H1 (cell line): ENCODE measurements around the gene NCBP1. TPM values are rescaled to one million over a fixed set of nuclear protein-coding genes. Genes with fewer than 3 reads are reported as not detected.

ENCODE experiments used
- CTCF ChIA-PET: fragments of 300-600 bp; sonication (Branson Sonifier 250); formaldehyde crosslinking; loops from one replicate; lab custom pipeline; 2021; ENCODE audit not compliant: partially characterized antibody; lab: Charles Lee
- POLR2A ChIA-PET: fragments of 300-600 bp; sonication (Branson Sonifier 250); formaldehyde crosslinking; loops from one replicate; lab custom pipeline; 2021; ENCODE audit warnings: inconsistent platforms; ENCODE audit not compliant: partially characterized antibody; lab: Charles Lee
- DNase-seq, 2 experiments: peaks; one replicate each; pipeline versions ENCODE4 v3.0.0 to v3.0.0-alpha.2; 2010 to 2022; ENCODE audit warnings: low spot score in 2 of 2, low read depth in 1 of 2, mixed read lengths in 1 of 2
- FAIRE-seq: peaks from 2 replicates; lab custom pipeline; 2011; peaks lifted over from hg19 to GRCh38; lab: Jason Lieb, UNC
- H2AFZ ChIP-seq: 2 replicates; pipeline ENCODE4 v1.8.1; 2012; ENCODE audit warnings: low read length, inconsistent platforms
- H2AK5ac ChIP-seq: 2 replicates; pipeline ENCODE4 v1.6.1; 2013; ENCODE audit warnings: low read depth, low read length
- H2BK120ac ChIP-seq: replicated peaks from 2 replicates; pipeline ENCODE3; 2013; ENCODE audit warnings: low read depth, low read length, inconsistent platforms
- H2BK12ac ChIP-seq: 2 replicates; pipeline ENCODE4 v1.6.1; 2013; ENCODE audit warnings: low read depth, low read length
- H2BK15ac ChIP-seq: 2 replicates; pipeline ENCODE4 v1.6.1; 2013; ENCODE audit warnings: low read length
- H2BK20ac ChIP-seq: 2 replicates; pipeline ENCODE4 v1.6.1; 2013; ENCODE audit warnings: low read length
- H2BK5ac ChIP-seq: 2 replicates; pipeline ENCODE4 v1.6.1; 2013; ENCODE audit warnings: low read depth, low read length
- H3K14ac ChIP-seq: 2 replicates; pipeline ENCODE4 v1.6.1; 2013; ENCODE audit warnings: inconsistent platforms; ENCODE audit not compliant: insufficient read length
- H3K18ac ChIP-seq: 2 replicates; pipeline ENCODE4 v1.6.1; 2013; ENCODE audit warnings: low read length; ENCODE audit errors: extremely low read depth
- H3K23ac ChIP-seq: 2 replicates; pipeline ENCODE4 v1.6.1; 2013; ENCODE audit warnings: inconsistent platforms; ENCODE audit not compliant: insufficient read length
- H3K23me2 ChIP-seq: 2 replicates; pipeline ENCODE4 v1.6.1; 2013; ENCODE audit warnings: low read depth, low read length
- H3K27ac ChIP-seq: 2 replicates; pipeline ENCODE4 v1.6.1; 2011; ENCODE audit warnings: low read depth, low read length, inconsistent platforms
- H3K27me3 ChIP-seq, 4 experiments: replicated peaks in 1 of 4; 1 replicate in 1 of 4; 2 replicates in 3 of 4; pipeline versions ENCODE4 v1.6.1 to v1.8.1; 2011 to 2013; ENCODE audit warnings: low read length in 3 of 4, mild to moderate bottlenecking in 3 of 4, inconsistent platforms in 2 of 4, mixed read lengths in 2 of 4, moderate library complexity in 1 of 4; ENCODE audit not compliant: control insufficient read depth in 3 of 4, insufficient read depth in 3 of 4; ENCODE audit errors: extremely low read depth in 1 of 4
- H3K36me3 ChIP-seq, 4 experiments: 2 replicates each; pipeline versions ENCODE4 v1.6.1 to v1.8.1; 2011 to 2013; ENCODE audit warnings: mild to moderate bottlenecking in 4 of 4, low read length in 3 of 4, moderate library complexity in 2 of 4, control low read depth in 1 of 4, inconsistent platforms in 1 of 4; ENCODE audit not compliant: insufficient read depth in 4 of 4, control insufficient read depth in 2 of 4
- H3K4ac ChIP-seq: replicated peaks from 2 replicates; pipeline ENCODE3; 2013; ENCODE audit warnings: low read length, low read depth, mixed read lengths, inconsistent platforms; ENCODE audit not compliant: insufficient read length
- H3K4me1 ChIP-seq, 4 experiments: replicated peaks in 1 of 4; 1 replicate in 1 of 4; 2 replicates in 3 of 4; pipeline versions ENCODE4 v1.6.1 to v1.8.1; 2011 to 2013; ENCODE audit warnings: low read length in 3 of 4, inconsistent platforms in 2 of 4, mixed read lengths in 1 of 4; ENCODE audit not compliant: insufficient read depth in 4 of 4, control insufficient read depth in 3 of 4
- H3K4me2 ChIP-seq, 2 experiments: 2 replicates each; pipeline versions ENCODE4 v1.6.1 to v1.8.1; 2011 to 2013; ENCODE audit warnings: low read depth in 2 of 2, low read length in 2 of 2, control low read depth in 1 of 2, inconsistent platforms in 1 of 2, mild to moderate bottlenecking in 1 of 2; ENCODE audit not compliant: insufficient read depth in 1 of 2
- H3K4me3 ChIP-seq, 4 experiments: fragments of 200-600, 300-600 bp in 1 of 4; sonication (generic), shearing (Covaris generic), sonication (Bioruptor Twin) in 1 of 4; 2 replicates each; pipeline versions ENCODE4 v1.5.1 to v1.8.1; 2011 to 2016; ENCODE audit warnings: low read length in 4 of 4, low read depth in 3 of 4, control low read depth in 2 of 4, inconsistent platforms in 2 of 4, mild to moderate bottlenecking in 2 of 4, mixed read lengths in 1 of 4, moderate library complexity in 1 of 4; ENCODE audit not compliant: insufficient read depth in 2 of 4; ENCODE audit errors: extremely low read depth in 1 of 4
- H3K56ac ChIP-seq: replicated peaks from 2 replicates; pipeline ENCODE3; 2013; ENCODE audit warnings: low read depth, mild to moderate bottlenecking, mixed read lengths, low read length, inconsistent platforms; ENCODE audit not compliant: insufficient read length
- H3K79me1 ChIP-seq: 2 replicates; pipeline ENCODE4 v1.6.1; 2013; ENCODE audit warnings: low read depth, low read length, control low read depth
- H3K79me2 ChIP-seq, 2 experiments: 2 replicates each; pipeline versions ENCODE4 v1.6.1 to v1.8.1; 2012 to 2013; ENCODE audit warnings: low read length in 2 of 2, mild to moderate bottlenecking in 2 of 2, inconsistent platforms in 1 of 2; ENCODE audit not compliant: insufficient read depth in 2 of 2, control insufficient read depth in 1 of 2
- H3K9ac ChIP-seq, 4 experiments: replicated peaks in 1 of 4; 1 replicate in 1 of 4; 2 replicates in 3 of 4; pipeline versions ENCODE4 v1.6.1 to v1.8.1; 2011 to 2013; ENCODE audit warnings: low read depth in 3 of 4, low read length in 3 of 4, control low read depth in 2 of 4, mild to moderate bottlenecking in 2 of 4, moderate library complexity in 2 of 4, inconsistent platforms in 1 of 4; ENCODE audit errors: extremely low read depth in 1 of 4
- H3K9me3 ChIP-seq, 2 experiments: 2 replicates each; pipeline versions ENCODE4 v1.6.1 to v1.8.1; 2012 to 2013; ENCODE audit warnings: mild to moderate bottlenecking in 2 of 2, moderate library complexity in 2 of 2, control low read depth in 1 of 2, inconsistent platforms in 1 of 2, low read depth in 1 of 2, low read length in 1 of 2, mixed read lengths in 1 of 2; ENCODE audit not compliant: insufficient read depth in 2 of 2
- H4K20me1 ChIP-seq, 2 experiments: replicated peaks in 1 of 2; 2 replicates each; pipeline versions ENCODE3 to v1.8.1; 2011 to 2013; ENCODE audit warnings: inconsistent platforms in 2 of 2, low read length in 2 of 2, mild to moderate bottlenecking in 1 of 2; ENCODE audit not compliant: insufficient read depth in 2 of 2, control insufficient read depth in 1 of 2
- H4K5ac ChIP-seq: 2 replicates; pipeline ENCODE4 v1.6.1; 2013; ENCODE audit warnings: low read length, low read depth, mixed read lengths, inconsistent platforms; ENCODE audit not compliant: insufficient read length
- H4K8ac ChIP-seq: 2 replicates; pipeline ENCODE4 v1.8.0; 2013; ENCODE audit warnings: mild to moderate bottlenecking, moderate library complexity, low read length, inconsistent platforms; ENCODE audit not compliant: insufficient read depth; ENCODE audit errors: extremely low read depth
- H4K91ac ChIP-seq: replicated peaks from 2 replicates; pipeline ENCODE3; 2013; ENCODE audit warnings: low read length, mixed read lengths, inconsistent platforms; ENCODE audit not compliant: insufficient read length
- ASH2L ChIP-seq: fragments of 200-600, 300-600 bp; sonication (generic); IDR thresholded peaks from one replicate; pipeline ENCODE4 v1.7.1; 2017; ENCODE audit warnings: low read length
- CBX5 ChIP-seq: fragments of 300-800, 300-1000 bp; sonication (generic); IDR thresholded peaks from 2 replicates; pipeline ENCODE4 v1.7.1; 2016; ENCODE audit warnings: antibody characterized with exemption, low read length, low read depth
- CHD2 ChIP-seq: IDR thresholded peaks from 2 replicates; pipeline ENCODE4 v1.6.1; 2012; ENCODE audit warnings: low read length, improper control_type of control experiment
- CTBP2 ChIP-seq: IDR thresholded peaks from 2 replicates; pipeline ENCODE4 v1.7.0; 2011; ENCODE audit warnings: borderline replicate concordance, mild to moderate bottlenecking, moderate library complexity, mixed read lengths, low read length; ENCODE audit not compliant: insufficient read depth, insufficient read length
- GABPA ChIP-seq: IDR thresholded peaks from 2 replicates; pipeline ENCODE4 v1.6.1; 2011; ENCODE audit warnings: mild to moderate bottlenecking, low read length, moderate library complexity, borderline replicate concordance; ENCODE audit not compliant: insufficient read depth
- GTF2F1 ChIP-seq: IDR thresholded peaks from 2 replicates; pipeline ENCODE4 v1.6.1; 2012; ENCODE audit warnings: low read depth, low read length, improper control_type of control experiment, borderline replicate concordance
- RXRA ChIP-seq: IDR thresholded peaks from 2 replicates; pipeline ENCODE4 v1.6.1; 2011; ENCODE audit warnings: low read depth, mild to moderate bottlenecking, low read length, moderate library complexity; ENCODE audit not compliant: insufficient read depth
- SUZ12 ChIP-seq: fragments of 200-600 bp; sonication (generic); IDR thresholded peaks from 2 replicates; pipeline ENCODE4 v1.6.1; 2012; ENCODE audit warnings: mild to moderate bottlenecking, inconsistent platforms, low read length, moderate library complexity, mixed read lengths
- TBP ChIP-seq: IDR thresholded peaks from 2 replicates; pipeline ENCODE4 v1.6.1; 2011; ENCODE audit warnings: low read depth, low read length, improper control_type of control experiment
- WGBS, 2 experiments: shearing (Covaris generic) in 1 of 2; methylation state at CpG; one replicate each; pipeline versions ENCODE4 v1.1.6 to v1.1.7; 2013 to 2015; ENCODE audit warnings: low lambda C conversion rate in 2 of 2, mixed read lengths in 2 of 2, inconsistent platforms in 1 of 2, low coverage in 1 of 2, missing lambda C conversion rate in 1 of 2; ENCODE audit not compliant: insufficient replicate concordance in 2 of 2, insufficient coverage in 1 of 2, insufficient read length in 1 of 2; ENCODE audit errors: extremely low coverage in 1 of 2, missing lambda C conversion rate in 1 of 2; 5-methylcytosine and 5-hydroxymethylcytosine counted together
- polyA plus RNA-seq, 7 experiments: library from polyadenylated mRNA; depleted of rRNA in 3 of 7; stranded (reverse) in 5 of 7; unstranded in 2 of 7; fragments of >200 nt in 5 of 7; fragments of 200-250 nt in 2 of 7; gene quantifications; 1 replicate in 5 of 7; 2 replicates in 1 of 7; 4 replicates in 1 of 7; pipeline versions ENCODE4 v1.2.1 to v1.2.3, GENCODE V29; 2011 to 2013; ENCODE audit warnings: missing spikeins in 2 of 7, mixed read lengths in 2 of 7
- total RNA-seq: library from RNA; stranded (reverse); fragmentation: NEBNext Ultra II Directional; extraction: Animal tissue kit (Norgen Biotek cat#: 25700); gene quantifications from 2 replicates; pipeline ENCODE4 v1.2.1, GENCODE V29; 2021
- TF ChIP-seq, protein P1 (sequence below): IDR thresholded peaks from 2 replicates; pipeline ENCODE4 v1.6.1; 2012; ENCODE audit warnings: inconsistent platforms

NCBP1 gene
- total and polyA plus RNA-seq, 2 of the 8 experiments (the other 6 are each of a cell fraction or from before 2014, with no cell fraction given) = 14.7 to 54.0 TPM

DNA sequence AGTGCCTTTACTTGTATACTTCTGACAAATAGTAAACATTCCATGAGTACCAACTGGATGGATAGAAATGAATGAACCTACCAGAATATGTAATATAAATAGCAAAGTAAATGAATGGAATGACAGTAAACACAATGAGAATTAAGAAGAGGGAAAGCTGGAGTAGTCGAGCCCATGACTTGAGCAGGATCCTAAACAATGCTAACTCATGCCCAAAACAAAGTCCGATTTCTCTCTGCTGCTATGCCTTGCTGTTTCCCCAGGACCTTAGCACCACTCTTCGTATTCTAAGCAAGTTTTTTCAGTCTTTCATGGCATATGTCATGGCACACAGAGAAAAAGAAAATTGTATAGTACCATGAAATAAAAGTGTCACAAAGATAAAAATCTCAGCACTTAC is 61.8 kb downstream of the NCBP1 start:
- no peak for FAIRE-seq
- H2AFZ ChIP-seq = no peak overlapping the region
- ChIA-PET POLR2A (no interaction called here), CTCF (no interaction called here)
- no peaks in the 10 kb centered on the region for H3K36me3 ChIP-seq
- no peak overlapping the region for H3K23ac ChIP-seq
- H2BK120ac ChIP-seq = no peak overlapping the region
- H2BK20ac ChIP-seq = no peak overlapping the region
- no peak overlapping the region for H2BK15ac ChIP-seq
- no peak overlapping the region for H4K91ac ChIP-seq
- H3K56ac ChIP-seq = no peak overlapping the region
- H3K4me1 ChIP-seq = peaks cover 0 to 4% (median 1%) of the 10 kb centered on the region in 4 experiments; a peak in 2 of 7 replicates
- H3K14ac ChIP-seq = no peak overlapping the region
- H3K79me2 ChIP-seq = no peaks in the 10 kb centered on the region
- H2AK5ac ChIP-seq = no peak overlapping the region
- no peak overlapping the region for H2BK12ac ChIP-seq
- H3K23me2 ChIP-seq = peaks cover 9% of the 10 kb centered on the region; the same call in 1 of the 2 replicates
- 85% methylated on average over 3 of the region's 3 CpGs; no CpG with 5 or more reads in 1 of the 2 experiments for WGBS, 2 experiments
- peaks cover 0 to 15% (median 11%) of the 10 kb centered on the region in 4 experiments; a peak in 6 of 7 replicates for H3K27me3 ChIP-seq
- H3K9ac ChIP-seq = no peak overlapping the region
- H3K27ac ChIP-seq = no peak overlapping the region
- no peak overlapping the region for H4K8ac ChIP-seq
- TF ChIP-seq ASH2L = no peak
- no peak for TF ChIP-seq GTF2F1
- no peak for TF ChIP-seq SUZ12
- TF ChIP-seq, protein P1, sequence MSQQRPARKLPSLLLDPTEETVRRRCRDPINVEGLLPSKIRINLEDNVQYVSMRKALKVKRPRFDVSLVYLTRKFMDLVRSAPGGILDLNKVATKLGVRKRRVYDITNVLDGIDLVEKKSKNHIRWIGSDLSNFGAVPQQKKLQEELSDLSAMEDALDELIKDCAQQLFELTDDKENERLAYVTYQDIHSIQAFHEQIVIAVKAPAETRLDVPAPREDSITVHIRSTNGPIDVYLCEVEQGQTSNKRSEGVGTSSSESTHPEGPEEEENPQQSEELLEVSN = no peak
- no peak for TF ChIP-seq CTBP2
- TF ChIP-seq RXRA = no peak
- no peak for TF ChIP-seq CHD2
- TF ChIP-seq GABPA = no peak
- TF ChIP-seq CBX5 = no peak
- no peak for TF ChIP-seq TBP
- H3K4me3 ChIP-seq = no peak overlapping the region
- DNase-seq = no peak
- H3K4me2 ChIP-seq = no peak overlapping the region; a peak in 1 of 4 replicates
- H3K18ac ChIP-seq = no peak overlapping the region
- H3K9me3 ChIP-seq = no peaks in the 10 kb centered on the region
- peaks cover 0 to 2% of the 10 kb centered on the region in 2 experiments for H4K20me1 ChIP-seq
- H4K5ac ChIP-seq = no peak overlapping the region
- no peak overlapping the region for H2BK5ac ChIP-seq
- no peaks in the 10 kb centered on the region for H3K79me1 ChIP-seq
- H3K4ac ChIP-seq = no peak overlapping the region
